ENCODE measurements around the gene SEMA5A.

The SEMA5A gene

GRCh38 chr5:9122528-9122927 is 423.3 kb downstream of the SEMA5A start:
- TF ChIP-seq CTCF (IDR thresholded peaks at IDR 0.05; ENCODE audit: control extremely low read depth, extremely low read depth, low read depth, missing control alignments), result no peak
- CTCF ChIA-PET, result no interaction called here
- POLR2A ChIA-PET, result no interaction called here
- DNase-seq (ENCODE audit: extremely low spot score), result no peak

GRCh38 chr5:9121597-9121996 is 424.3 kb downstream of the SEMA5A start:
- DNase-seq (ENCODE audit: extremely low spot score), result no peak
- CTCF ChIA-PET, result interaction anchor here (0.9 kb wide), 1 partner anchor 11 kb away, joined by 4 read pairs; no protein-coding TSS in a partner anchor
- POLR2A ChIA-PET, result no interaction called here
- no peak for TF ChIP-seq CTCF (IDR thresholded peaks at IDR 0.05; ENCODE audit: control extremely low read depth, extremely low read depth, low read depth, missing control alignments)

GRCh38 chr5:9118852-9119251 is 427.0 kb downstream of the SEMA5A start:
- ChIA-PET CTCF (interaction anchor here (1.3 kb wide), 1 partner anchor 13 kb away, joined by 6 read pairs; no protein-coding TSS in a partner anchor), POLR2A (no interaction called here)
- no peak for TF ChIP-seq CTCF (IDR thresholded peaks at IDR 0.05; ENCODE audit: control extremely low read depth, extremely low read depth, low read depth, missing control alignments)
- DNase-seq (ENCODE audit: extremely low spot score), result no peak

- POLR2A ChIA-PET, result no interaction called here
- no peak for DNase-seq (ENCODE audit: extremely low spot score)
- TF ChIP-seq CTCF (IDR thresholded peaks at IDR 0.05; ENCODE audit: control extremely low read depth, extremely low read depth, low read depth, missing control alignments), result no peak
- CTCF ChIA-PET, result interaction anchor here (1.1 kb wide), 1 partner anchor 8 kb away, joined by 3 read pairs; no protein-coding TSS in a partner anchor
Observed at GRCh38 chr5:9115093-9115492, 430.8 kb downstream of the SEMA5A start.

GRCh38 chr5:9112520-9113291 is 433.2 kb downstream of the SEMA5A start:
- ChIA-PET POLR2A (no interaction called here), CTCF (interaction anchor here (1.4 to 1.7 kb wide), 3 partner anchors 37 to 205 kb away, joined by 3 to 5 read pairs (median 4); no protein-coding TSS in a partner anchor)
- no peak for TF ChIP-seq CTCF (IDR thresholded peaks at IDR 0.05; ENCODE audit: control extremely low read depth, extremely low read depth, low read depth, missing control alignments)
- no peak for DNase-seq (ENCODE audit: extremely low spot score)

GRCh38 chr5:9108162-9108561 is 437.7 kb downstream of the SEMA5A start:
- no peak for DNase-seq (ENCODE audit: extremely low spot score)
- no peak for TF ChIP-seq CTCF (IDR thresholded peaks at IDR 0.05; ENCODE audit: control extremely low read depth, extremely low read depth, low read depth, missing control alignments)
- POLR2A ChIA-PET, result no interaction called here
- CTCF ChIA-PET, result interaction anchor here (1.9 kb wide), 2 partner anchors 8 kb away, joined by 4 to 8 read pairs; no protein-coding TSS in a partner anchor
